ENCODE data around the gene ABCB11. TPM values are rescaled to one million over a fixed set of nuclear protein-coding genes. Genes with fewer than 3 reads are reported as not detected.

ABCB11 gene
- total RNA-seq, 1 donor from 2014 or later, result 0.05 TPM

DNA sequence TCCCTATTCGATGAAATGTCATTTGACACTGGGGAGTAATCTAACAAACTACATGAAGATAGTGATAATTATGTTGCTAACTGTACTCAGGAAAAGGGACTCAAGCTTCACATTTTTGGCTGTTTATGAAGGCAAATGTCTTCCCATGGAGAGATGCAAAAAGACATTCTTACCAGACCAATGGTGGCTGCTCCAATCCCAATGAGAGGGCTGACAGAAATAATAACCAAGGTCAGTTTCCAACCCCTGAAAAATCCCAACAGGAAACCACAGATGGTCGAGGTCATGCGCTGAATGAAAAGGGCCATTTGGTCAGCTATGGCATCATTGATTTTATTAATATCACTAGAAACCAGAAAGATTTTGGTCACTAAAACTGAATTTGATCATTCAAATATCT lies 37.6 kb downstream of the ABCB11 start:
- no peak for DNase-seq
- peaks cover 18% of the 10 kb centered on the region for H3K4me1 ChIP-seq
- H3K27ac ChIP-seq (replicated peaks), result no peak overlapping the region
- H3K27me3 ChIP-seq (ENCODE audit: low read depth), result no peaks in the 10 kb centered on the region
- TF ChIP-seq, protein P1, sequence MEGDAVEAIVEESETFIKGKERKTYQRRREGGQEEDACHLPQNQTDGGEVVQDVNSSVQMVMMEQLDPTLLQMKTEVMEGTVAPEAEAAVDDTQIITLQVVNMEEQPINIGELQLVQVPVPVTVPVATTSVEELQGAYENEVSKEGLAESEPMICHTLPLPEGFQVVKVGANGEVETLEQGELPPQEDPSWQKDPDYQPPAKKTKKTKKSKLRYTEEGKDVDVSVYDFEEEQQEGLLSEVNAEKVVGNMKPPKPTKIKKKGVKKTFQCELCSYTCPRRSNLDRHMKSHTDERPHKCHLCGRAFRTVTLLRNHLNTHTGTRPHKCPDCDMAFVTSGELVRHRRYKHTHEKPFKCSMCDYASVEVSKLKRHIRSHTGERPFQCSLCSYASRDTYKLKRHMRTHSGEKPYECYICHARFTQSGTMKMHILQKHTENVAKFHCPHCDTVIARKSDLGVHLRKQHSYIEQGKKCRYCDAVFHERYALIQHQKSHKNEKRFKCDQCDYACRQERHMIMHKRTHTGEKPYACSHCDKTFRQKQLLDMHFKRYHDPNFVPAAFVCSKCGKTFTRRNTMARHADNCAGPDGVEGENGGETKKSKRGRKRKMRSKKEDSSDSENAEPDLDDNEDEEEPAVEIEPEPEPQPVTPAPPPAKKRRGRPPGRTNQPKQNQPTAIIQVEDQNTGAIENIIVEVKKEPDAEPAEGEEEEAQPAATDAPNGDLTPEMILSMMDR (IDR thresholded peaks at IDR 0.05; ENCODE audit: borderline replicate concordance), result no peak
- H3K4me3 ChIP-seq, result no peak overlapping the region
- no peaks in the 10 kb centered on the region for H3K36me3 ChIP-seq
- intact Hi-C loops (cut with micrococcal nuclease), result no loop called here
- H3K9me3 ChIP-seq (replicated peaks), result no peaks in the 10 kb centered on the region

DNA sequence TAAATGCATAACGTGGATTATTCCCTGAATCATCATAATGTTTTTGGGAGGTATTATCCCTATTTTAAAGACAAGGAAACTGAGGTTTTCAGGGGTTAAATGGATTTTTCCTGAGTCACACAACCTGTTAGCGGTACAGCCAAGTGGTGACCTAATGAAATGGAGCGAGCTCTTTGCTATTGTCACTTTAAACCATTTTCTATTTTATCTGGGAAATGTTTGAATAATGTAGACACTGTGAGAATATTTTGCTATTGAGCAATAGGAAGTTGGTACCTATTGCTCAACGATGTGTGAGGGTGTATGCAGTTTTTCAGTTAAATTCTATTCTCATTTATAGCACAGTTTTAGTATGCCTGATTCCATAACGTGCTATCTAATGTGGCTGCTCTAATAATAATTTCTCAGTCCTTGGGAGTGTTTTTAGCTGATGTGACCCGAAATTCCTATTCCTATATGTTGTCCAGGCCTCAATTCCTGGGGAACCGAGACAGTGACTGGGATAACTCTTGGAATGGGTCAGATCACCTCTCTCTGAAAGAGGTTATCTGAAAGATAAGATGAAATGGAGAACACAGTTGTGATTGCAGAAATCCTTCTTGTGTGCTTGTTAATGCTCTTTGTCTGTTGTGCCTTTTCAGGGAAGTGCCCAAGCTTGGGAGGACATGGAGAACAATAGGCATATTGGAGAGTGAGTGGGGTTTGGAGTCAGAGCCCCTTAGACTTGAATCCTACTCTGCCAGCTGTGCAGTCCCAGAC lies 38.4 kb downstream of the ABCB11 start:
- Histone ChIP-seq H3K4me3 (no peak overlapping the region), H3K9me3 (replicated peaks) (no peaks in the 10 kb centered on the region), H3K27me3 (ENCODE audit: low read depth) (no peaks in the 10 kb centered on the region), H3K36me3 (no peaks in the 10 kb centered on the region), H3K4me1 (peaks cover 17% of the 10 kb centered on the region), H3K27ac (replicated peaks) (no peak overlapping the region)
- TF ChIP-seq, protein P1 (IDR thresholded peaks at IDR 0.05; ENCODE audit: borderline replicate concordance), result no peak
- intact Hi-C loops (cut with micrococcal nuclease), result no loop called here
- DNase-seq, result no peak

DNA sequence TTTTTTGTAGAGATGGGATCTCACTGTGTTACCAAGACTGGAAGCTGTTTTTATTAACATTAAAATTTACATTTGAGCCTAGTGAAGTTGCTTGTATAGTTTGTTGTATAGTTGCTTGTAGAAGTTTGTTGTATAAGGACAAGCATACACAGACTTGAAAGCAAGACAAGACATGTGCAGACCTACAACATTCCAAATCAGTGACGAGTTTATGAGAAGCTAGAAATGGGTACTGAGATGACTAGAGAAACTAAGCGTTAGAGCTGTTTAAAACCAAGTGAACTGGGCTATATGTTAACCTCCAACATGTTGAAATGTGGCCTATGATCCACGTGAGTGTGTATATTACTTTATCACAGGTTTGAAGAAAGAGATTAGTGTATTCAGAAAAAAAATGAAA lies 39.1 kb downstream of the ABCB11 start:
- intact Hi-C loops (cut with micrococcal nuclease), result no loop called here
- no peak overlapping the region for H3K27ac ChIP-seq (replicated peaks)
- no peak overlapping the region for H3K4me3 ChIP-seq
- TF ChIP-seq, protein P1 (IDR thresholded peaks at IDR 0.05; ENCODE audit: borderline replicate concordance), result no peak
- DNase-seq, result no peak
- H3K4me1 ChIP-seq, result peaks cover 10% of the 10 kb centered on the region
- H3K36me3 ChIP-seq, result no peaks in the 10 kb centered on the region
- H3K9me3 ChIP-seq (replicated peaks), result no peaks in the 10 kb centered on the region
- H3K27me3 ChIP-seq (ENCODE audit: low read depth), result no peaks in the 10 kb centered on the region

DNA sequence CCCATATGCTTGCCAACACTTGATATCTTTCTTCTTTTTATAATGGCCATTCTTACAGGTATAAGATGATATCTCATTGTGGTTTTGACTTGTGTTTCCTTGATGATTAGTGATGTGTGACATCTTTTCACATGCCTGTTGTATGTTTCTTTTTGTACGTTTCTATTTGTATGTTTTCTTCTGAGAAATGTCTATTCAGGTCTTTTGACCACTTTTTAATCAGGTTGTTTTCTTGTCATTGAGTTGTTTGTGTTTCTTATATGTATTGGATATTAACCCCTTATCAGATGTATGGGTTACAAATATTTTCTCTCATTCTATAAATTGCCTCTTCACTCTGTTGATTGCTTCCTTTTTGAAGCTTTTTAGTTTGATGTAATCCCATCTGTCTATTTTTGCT lies 42.4 kb downstream of the ABCB11 start:
- intact Hi-C loops (cut with micrococcal nuclease), result no loop called here
- H3K9me3 ChIP-seq (replicated peaks), result no peaks in the 10 kb centered on the region
- TF ChIP-seq, protein P1 (IDR thresholded peaks at IDR 0.05; ENCODE audit: borderline replicate concordance), result no peak
- DNase-seq, result no peak
- H3K36me3 ChIP-seq, result no peaks in the 10 kb centered on the region
- no peaks in the 10 kb centered on the region for H3K4me1 ChIP-seq
- no peak overlapping the region for H3K27ac ChIP-seq (replicated peaks)
- no peaks in the 10 kb centered on the region for H3K27me3 ChIP-seq (ENCODE audit: low read depth)
- no peak overlapping the region for H3K4me3 ChIP-seq

DNA sequence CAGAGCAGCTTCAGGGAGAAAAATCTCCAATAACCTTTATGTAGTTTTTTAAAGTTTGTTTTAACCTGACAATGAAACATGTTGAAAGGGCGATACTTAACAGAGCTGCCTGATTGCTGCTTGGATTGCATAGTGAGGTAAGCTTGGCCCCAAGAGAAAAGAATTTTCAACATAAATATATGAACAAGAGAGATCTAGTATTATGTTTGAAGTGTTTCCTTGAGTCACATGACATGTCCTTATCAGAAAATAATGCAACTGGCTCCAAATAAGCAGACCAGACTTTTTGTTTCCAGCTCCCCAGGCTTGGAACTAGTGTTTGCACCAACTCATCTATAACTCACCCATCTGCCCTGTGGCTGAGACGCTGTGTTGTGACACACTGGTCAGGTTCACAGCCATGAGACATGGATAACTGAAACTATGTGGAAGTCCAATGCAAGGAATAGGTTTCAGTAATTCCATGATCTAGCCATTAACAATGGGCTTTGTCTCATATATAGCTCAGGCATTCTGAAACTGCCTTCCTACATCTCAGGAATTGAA lies 44.7 kb downstream of the ABCB11 start:
- intact Hi-C loops (cut with micrococcal nuclease), result no loop called here
- no peak for DNase-seq

More for the DNA sequence above, 44.7 kb downstream of the ABCB11 start:
- Histone ChIP-seq H3K4me3 (no peak overlapping the region), H3K36me3 (no peaks in the 10 kb centered on the region), H3K27ac (replicated peaks) (no peak overlapping the region), H3K9me3 (replicated peaks) (no peaks in the 10 kb centered on the region), H3K4me1 (no peaks in the 10 kb centered on the region), H3K27me3 (ENCODE audit: low read depth) (no peaks in the 10 kb centered on the region)
- TF ChIP-seq, protein P1 (IDR thresholded peaks at IDR 0.05; ENCODE audit: borderline replicate concordance), result no peak
